HepG2 (cell line): ENCODE results near the gene TRMT112. TPM values are rescaled to one million over a fixed set of nuclear protein-coding genes. Genes with fewer than 3 reads are reported as not detected.

ENCODE experiments used
- ATAC-seq: fragments of 200-7000 bp; cut with Tn5 transposase; 3 replicates; pipeline ENCODE4 v1.9.1; 2020; ENCODE audit warnings: mild to moderate bottlenecking, moderate library complexity
- BruUV-seq: library from RNA; stranded (reverse); fragments of 400-500 nt; replicated peaks from 2 replicates; lab custom pipeline; 2021; lab: Mats Ljungman, UMichigan
- CTCF ChIA-PET: fragments of 300-600 bp; formaldehyde crosslinking; extraction: SDS; loops from one replicate; lab custom pipeline; 2021; ENCODE audit warnings: low total read pairs, inconsistent platforms, low intra/inter-chr PET ratio; lab: Yijun Ruan, JAX
- POLR2A ChIA-PET: fragments of 350-600 bp; sonication (Branson Sonifier 250); formaldehyde crosslinking; loops from one replicate; lab custom pipeline; 2020; ENCODE audit warnings: antibody characterized with exemption, inconsistent platforms; lab: Yijun Ruan, JAX
- DNase-seq: peaks from one replicate; pipeline ENCODE4 v3.0.0-alpha.2; 2015; ENCODE audit warnings: low spot score
- FAIRE-seq: peaks from 3 replicates; lab custom pipeline; 2011; peaks lifted over from hg19 to GRCh38; lab: Jason Lieb, UNC
- H2AFZ ChIP-seq: one replicate; pipeline ENCODE4 v1.6.1; 2011; ENCODE audit warnings: low read length, inconsistent platforms
- H3K27ac ChIP-seq: fragments of 300-600 bp; 3 replicates; pipeline ENCODE4 v1.8.0; 2011; ENCODE audit warnings: mixed run types, mild to moderate bottlenecking, mixed read lengths, low read length, inconsistent platforms; ENCODE audit not compliant: insufficient read depth; ENCODE audit errors: extremely low read length
- H3K27me3 ChIP-seq, 2 experiments: fragments of 200-600 bp in 1 of 2; 2 replicates in 1 of 2; 3 replicates in 1 of 2; pipeline versions ENCODE4 v1.6.0 to v1.8.0; 2011; ENCODE audit warnings: low read length in 2 of 2, mild to moderate bottlenecking in 2 of 2, moderate library complexity in 2 of 2, inconsistent platforms in 1 of 2; ENCODE audit not compliant: insufficient read depth in 2 of 2, control insufficient read depth in 1 of 2
- H3K36me3 ChIP-seq, 2 experiments: fragments of 200-600 bp in 1 of 2; replicated peaks in 1 of 2; 2 replicates in 1 of 2; 3 replicates in 1 of 2; pipeline versions ENCODE4 v1.5.1 to v1.8.0; 2011; ENCODE audit warnings: low read length in 2 of 2, inconsistent platforms in 1 of 2; ENCODE audit not compliant: insufficient read depth in 2 of 2, control insufficient read depth in 1 of 2
- H3K4me1 ChIP-seq: 2 replicates; pipeline ENCODE4 v1.5.1; 2012; ENCODE audit warnings: low read length, inconsistent platforms; ENCODE audit not compliant: insufficient read depth
- H3K4me2 ChIP-seq: 2 replicates; pipeline ENCODE4 v1.6.0; 2011; ENCODE audit warnings: low read depth, low read length, inconsistent platforms
- H3K4me3 ChIP-seq, 3 experiments: fragments of 200-600 bp in 1 of 3; sonication (generic), shearing (Covaris generic) in 1 of 3; replicated peaks in 1 of 3; 2 replicates each; pipeline ENCODE4 v1.5.1; 2011 to 2016; ENCODE audit warnings: low read length in 3 of 3, inconsistent platforms in 2 of 3, low read depth in 2 of 3, mild to moderate bottlenecking in 2 of 3, control low read depth in 1 of 3, mixed read lengths in 1 of 3; ENCODE audit not compliant: insufficient read depth in 1 of 3
- H3K79me2 ChIP-seq: one replicate; pipeline ENCODE4 v1.6.1; 2011; ENCODE audit warnings: low read length, inconsistent platforms; ENCODE audit not compliant: insufficient read depth
- H3K9ac ChIP-seq: 2 replicates; pipeline ENCODE4 v1.6.0; 2011; ENCODE audit warnings: mild to moderate bottlenecking, low read depth, low read length, inconsistent platforms; ENCODE audit not compliant: insufficient read depth
- H3K9me3 ChIP-seq: 2 replicates; pipeline ENCODE4 v1.5.1; 2012; ENCODE audit warnings: mild to moderate bottlenecking, low read length
- H4K20me1 ChIP-seq: 2 replicates; pipeline ENCODE4 v1.6.0; 2011; ENCODE audit warnings: inconsistent platforms, mild to moderate bottlenecking, low read length, moderate library complexity; ENCODE audit not compliant: insufficient read depth
- BRCA1 ChIP-seq: sonication (generic); formaldehyde crosslinking; IDR thresholded peaks from 2 replicates; pipeline ENCODE4 v1.4.0; 2020; ENCODE audit warnings: missing genetic modification reagents
- CAMTA2 ChIP-seq: sonication (generic); formaldehyde crosslinking; IDR thresholded peaks from 2 replicates; pipeline ENCODE4 v1.4.0; 2020; ENCODE audit warnings: mild to moderate bottlenecking, missing genetic modification reagents, borderline replicate concordance
- KDM4B ChIP-seq: sonication (generic); formaldehyde crosslinking; IDR thresholded peaks from 2 replicates; pipeline ENCODE4 v1.4.0; 2020; ENCODE audit warnings: missing genetic modification reagents
- KDM6A ChIP-seq: IDR thresholded peaks from 2 replicates; pipeline ENCODE4 v1.6.1; 2016; ENCODE audit warnings: low read depth
- MLXIP ChIP-seq: sonication (generic); formaldehyde crosslinking; IDR thresholded peaks from 2 replicates; pipeline ENCODE4 v1.9.0; 2021; ENCODE audit warnings: missing genetic modification reagents, borderline replicate concordance
- ZBTB20 ChIP-seq: sonication (generic); formaldehyde crosslinking; IDR thresholded peaks from 2 replicates; pipeline ENCODE4 v1.8.1; 2023; ENCODE audit warnings: missing genetic modification reagents, low read depth, mild to moderate bottlenecking, borderline replicate concordance
- ZBTB46 ChIP-seq: sonication (generic); formaldehyde crosslinking; IDR thresholded peaks from 2 replicates; pipeline ENCODE4 v1.4.0; 2020; ENCODE audit warnings: mild to moderate bottlenecking, missing genetic modification reagents, borderline replicate concordance
- ZC3H13 ChIP-seq: sonication (generic); formaldehyde crosslinking; IDR thresholded peaks from 2 replicates; pipeline ENCODE4 v1.8.1; 2023; ENCODE audit warnings: mild to moderate bottlenecking, missing genetic modification reagents, moderate library complexity
- ZNF850 ChIP-seq: sonication (generic); formaldehyde crosslinking; conservative IDR thresholded peaks from 2 replicates; pipeline ENCODE4 v1.9.0; 2021; ENCODE audit warnings: mild to moderate bottlenecking, missing genetic modification reagents
- WGBS: methylation state at CpG from one replicate; pipeline ENCODE4 v1.1.6; 2017; ENCODE audit warnings: low lambda C conversion rate; 5-methylcytosine and 5-hydroxymethylcytosine counted together
- in situ Hi-C: cut with HindIII; loops from 2 replicates; pipeline ENCODE4 v1.10.0; 2017; ENCODE audit warnings: low pct_unique_long_range_greater_than_20kb; ENCODE audit not compliant: extremely low pct_ligation_motif_present
- intact Hi-C: fragments of 100-400 bp; cut with micrococcal nuclease; formaldehyde crosslinking; loops from one replicate; pipeline ENCODE4 v1.10.0; 2022; ENCODE audit not compliant: unreplicated experiment
- polyA plus RNA-seq, 8 experiments: library from polyadenylated mRNA; depleted of rRNA in 3 of 8; stranded (reverse) in 7 of 8; unstranded in 1 of 8; fragments of >200 nt; fragmentation: Illumina TruSeq in 4 of 8; extraction: Trizol in 4 of 8; gene quantifications; 2 replicates each; pipeline versions ENCODE4 v1.2.1 to v1.2.3, GENCODE V29; 2011 to 2016; ENCODE audit warnings: low read depth in 4 of 8, missing spikeins in 1 of 8, mixed read lengths in 1 of 8; ENCODE audit not compliant: insufficient read depth in 1 of 8
- total RNA-seq, 5 experiments: library from RNA; depleted of rRNA; stranded (reverse); fragments of >200 nt; fragmentation: Illumina TruSeq; extraction: Trizol; gene quantifications; 2 replicates each; pipeline ENCODE4 v1.2.3, GENCODE V29; 2016; ENCODE audit warnings: low read depth in 1 of 5
- TF ChIP-seq, protein P1 (sequence below), 2 experiments: sonication (generic) in 1 of 2; formaldehyde crosslinking in 1 of 2; IDR thresholded peaks; 2 replicates each; pipeline versions ENCODE4 v1.6.1 to v1.9.0; 2014 to 2022; ENCODE audit warnings: antibody characterized with exemption in 1 of 2, borderline replicate concordance in 1 of 2, inconsistent platforms in 1 of 2, low read depth in 1 of 2, missing genetic modification reagents in 1 of 2

TRMT112 gene
- total and polyA plus RNA-seq, 2 of the 13 experiments (the other 11 are each of a cell fraction or from before 2014, with no cell fraction given): 186 to 409 TPM

DNA sequence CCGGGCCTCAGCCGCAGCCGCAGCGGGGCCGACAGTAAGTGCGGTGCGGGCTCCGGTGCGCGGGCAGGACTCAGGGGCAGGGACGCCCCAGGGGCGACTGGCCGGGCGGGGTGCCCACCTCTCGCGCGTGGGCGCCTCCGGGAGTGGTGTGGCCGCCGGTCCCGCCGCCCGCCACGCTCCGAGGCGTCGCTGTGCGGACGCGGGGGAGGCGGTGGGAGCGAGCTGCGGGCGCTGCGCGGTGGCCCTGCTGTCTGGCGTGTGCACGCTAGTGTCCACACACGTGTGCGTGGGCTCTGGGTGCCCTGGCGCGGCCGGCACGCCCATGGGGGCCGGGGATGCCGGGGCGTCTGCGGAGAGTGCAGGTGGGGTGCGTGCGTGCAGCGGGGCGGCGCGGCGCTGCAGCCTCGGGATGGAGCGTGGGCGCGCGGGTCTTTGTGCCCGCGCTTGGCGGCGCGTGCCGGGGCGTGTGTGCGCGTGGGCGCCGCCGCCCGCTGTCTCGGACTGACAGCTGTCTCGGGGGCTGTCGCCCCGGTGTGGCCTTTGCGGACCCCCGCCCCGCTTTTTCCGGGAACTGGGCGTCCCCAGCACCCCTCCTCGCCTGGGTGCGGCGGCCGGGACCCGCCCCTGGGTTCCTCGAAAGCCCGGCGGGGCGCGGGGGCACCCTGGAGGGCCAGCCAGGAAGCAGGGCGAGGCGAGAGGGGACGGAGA lies 25.5 kb downstream of the TRMT112 start:
- H2AFZ ChIP-seq: no peak overlapping the region
- no peak for FAIRE-seq
- CTCF ChIA-PET: no interaction called here
- TF ChIP-seq ZBTB20 (CRISPR knock-in tag): no peak
- TF ChIP-seq ZC3H13 (CRISPR knock-in tag): no peak
- no peak for TF ChIP-seq ZNF850 (CRISPR knock-in tag)
- no peak for TF ChIP-seq KDM6A (CRISPR knock-in tag)
- TF ChIP-seq, protein P1, sequence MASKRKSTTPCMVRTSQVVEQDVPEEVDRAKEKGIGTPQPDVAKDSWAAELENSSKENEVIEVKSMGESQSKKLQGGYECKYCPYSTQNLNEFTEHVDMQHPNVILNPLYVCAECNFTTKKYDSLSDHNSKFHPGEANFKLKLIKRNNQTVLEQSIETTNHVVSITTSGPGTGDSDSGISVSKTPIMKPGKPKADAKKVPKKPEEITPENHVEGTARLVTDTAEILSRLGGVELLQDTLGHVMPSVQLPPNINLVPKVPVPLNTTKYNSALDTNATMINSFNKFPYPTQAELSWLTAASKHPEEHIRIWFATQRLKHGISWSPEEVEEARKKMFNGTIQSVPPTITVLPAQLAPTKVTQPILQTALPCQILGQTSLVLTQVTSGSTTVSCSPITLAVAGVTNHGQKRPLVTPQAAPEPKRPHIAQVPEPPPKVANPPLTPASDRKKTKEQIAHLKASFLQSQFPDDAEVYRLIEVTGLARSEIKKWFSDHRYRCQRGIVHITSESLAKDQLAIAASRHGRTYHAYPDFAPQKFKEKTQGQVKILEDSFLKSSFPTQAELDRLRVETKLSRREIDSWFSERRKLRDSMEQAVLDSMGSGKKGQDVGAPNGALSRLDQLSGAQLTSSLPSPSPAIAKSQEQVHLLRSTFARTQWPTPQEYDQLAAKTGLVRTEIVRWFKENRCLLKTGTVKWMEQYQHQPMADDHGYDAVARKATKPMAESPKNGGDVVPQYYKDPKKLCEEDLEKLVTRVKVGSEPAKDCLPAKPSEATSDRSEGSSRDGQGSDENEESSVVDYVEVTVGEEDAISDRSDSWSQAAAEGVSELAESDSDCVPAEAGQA (IDR thresholded peaks at IDR 0.05; ENCODE audit: low read depth): no peak
- TF ChIP-seq, protein P1 (CRISPR knock-in tag; IDR thresholded peaks at IDR 0.05; ENCODE audit: borderline replicate concordance): no peak
- TF ChIP-seq KDM4B (CRISPR knock-in tag): no peak
- TF ChIP-seq CAMTA2 (CRISPR knock-in tag): no peak
- TF ChIP-seq BRCA1 (CRISPR knock-in tag): no peak
- TF ChIP-seq MLXIP (CRISPR knock-in tag): no peak
- no peak for TF ChIP-seq ZBTB46 (CRISPR knock-in tag)

More for the DNA sequence above, 25.5 kb downstream of the TRMT112 start:
- DNase-seq (no peak), ATAC-seq (peak; percentile 17; the same call in 2 of the 3 replicates)
- 0 out of 2 replicates have a peak, but pooled peaks cover 13% of the 10 kb centered on the region for H3K4me1 ChIP-seq
- H3K27ac ChIP-seq: no peak overlapping the region
- H3K36me3 ChIP-seq: no peaks in the 10 kb centered on the region
- H3K27me3 ChIP-seq: peaks cover 22 to 63% of the 10 kb centered on the region in 2 experiments
- H3K4me2 ChIP-seq: peak overlapping the region; percentile 60
- H4K20me1 ChIP-seq: no peaks in the 10 kb centered on the region
- no TSS peak for BruUV-seq
- no peak overlapping the region for H3K9ac ChIP-seq
- WGBS: no CpG with 5 or more reads among the region's 96 CpGs
- in situ Hi-C loops (no loop called here), intact Hi-C loops (no loop called here)
- H3K4me3 ChIP-seq: peak overlapping the region; percentile 16 to 61 (median 26); a peak in 4 of 6 replicates
- H3K79me2 ChIP-seq: no peaks in the 10 kb centered on the region
- POLR2A ChIA-PET: interaction anchor here (0.5 kb wide), 1 partner anchor 103 kb away, joined by 3 read pairs; no protein-coding TSS in a partner anchor
- no peaks in the 10 kb centered on the region for H3K9me3 ChIP-seq
